CD4-positive, alpha-beta T cell (primary cell): Measurements from ENCODE around the gene NEU3. TPM values are rescaled to one million over a fixed set of nuclear protein-coding genes. Genes with fewer than 3 reads are reported as not detected.

Experiments
- ATAC-seq: fragments of 200-7000 bp; cut with Tn5 transposase; one replicate; pipeline ENCODE4 v1.10.0; 2022; ENCODE audit warnings: mild to moderate bottlenecking; ENCODE audit not compliant: poor library complexity
- CTCF ChIA-PET: fragments of 350-600 bp; sonication (Branson Sonifier 250); formaldehyde crosslinking; loops from one replicate; lab custom pipeline; 2021; ENCODE audit warnings: antibody characterized with exemption, inconsistent platforms; lab: Charles Lee
- POLR2A ChIA-PET: fragments of 350-600 bp; sonication (Branson Sonifier 250); formaldehyde crosslinking; loops from one replicate; lab custom pipeline; 2021; ENCODE audit warnings: antibody characterized with exemption, inconsistent platforms; lab: Charles Lee
- DNase-seq, 14 experiments: peaks; one replicate each; pipeline ENCODE4 v3.0.0-alpha.2; 2013 to 2020; ENCODE audit warnings: mixed read lengths in 2 of 14
- H3K27ac ChIP-seq, 2 donors: one replicate each; pipeline versions ENCODE4 v1.5.1 to v1.7.0; 2013; ENCODE audit warnings: low read length in 2 of 2, low read depth in 1 of 2, mild to moderate bottlenecking in 1 of 2
- H3K27me3 ChIP-seq, 2 experiments: 1 replicate in 1 of 2; 2 replicates in 1 of 2; pipeline versions ENCODE4 v1.6.1 to v1.7.0; 2013; ENCODE audit warnings: low read length in 2 of 2, control low read depth in 1 of 2, mild to moderate bottlenecking in 1 of 2, moderate library complexity in 1 of 2; ENCODE audit not compliant: insufficient read depth in 2 of 2, control insufficient read depth in 1 of 2
- H3K36me3 ChIP-seq: one replicate; pipeline ENCODE4 v1.6.1; 2013; ENCODE audit warnings: low read length, control low read depth; ENCODE audit not compliant: insufficient read depth
- H3K4me1 ChIP-seq: one replicate; pipeline ENCODE4 v1.6.1; 2013; ENCODE audit warnings: low read length, control low read depth; ENCODE audit not compliant: insufficient read depth
- H3K4me3 ChIP-seq: one replicate; pipeline ENCODE4 v1.5.1; 2013; ENCODE audit warnings: mild to moderate bottlenecking, low read length, moderate library complexity
- H3K9me3 ChIP-seq, 2 experiments: 1 replicate in 1 of 2; 2 replicates in 1 of 2; pipeline versions ENCODE4 v1.6.1 to v1.7.0; 2013; ENCODE audit warnings: low read length in 2 of 2, mild to moderate bottlenecking in 2 of 2, control low read depth in 1 of 2, moderate library complexity in 1 of 2; ENCODE audit not compliant: control insufficient read depth in 1 of 2, insufficient read depth in 1 of 2
- H3K27ac Mint-ChIP-seq: one replicate; pipeline ENCODE4 v1.8.0; 2020; ENCODE audit warnings: mixed read lengths
- H3K27me3 Mint-ChIP-seq: one replicate; pipeline ENCODE4 v1.8.0; 2021; ENCODE audit warnings: mixed read lengths
- H3K36me3 Mint-ChIP-seq: one replicate; pipeline ENCODE4 v1.8.0; 2021; ENCODE audit warnings: low read depth, mixed read lengths
- H3K4me1 Mint-ChIP-seq: one replicate; pipeline ENCODE4 v1.8.0; 2021; ENCODE audit warnings: low read depth, mixed read lengths
- H3K4me3 Mint-ChIP-seq: one replicate; pipeline ENCODE4 v1.8.0; 2020; ENCODE audit warnings: mild to moderate bottlenecking, mixed read lengths
- H3K9me3 Mint-ChIP-seq: one replicate; pipeline ENCODE4 v1.8.0; 2020; ENCODE audit warnings: mixed read lengths
- intact Hi-C, 2 experiments: fragments of 100-400 bp; cut with DNase I in 1 of 2; cut with micrococcal nuclease in 1 of 2; formaldehyde crosslinking; loops; one replicate each; pipeline versions ENCODE4 v1.15.1 to v1.9.0; 2023 to 2025; cut with DNase I, micrococcal nuclease
- total RNA-seq, 174 experiments: library from RNA in 2 of 174; stranded (reverse) in 2 of 174; gene quantifications; one replicate each; pipeline ENCODE4 v1.2.3 and lab custom pipeline; 2021 to 2026
- TF ChIP-seq, protein P1 (sequence below): fragments of 200-600 bp; IDR thresholded peaks from one replicate; pipeline ENCODE4 v1.8.0; 2022; ENCODE audit warnings: antibody characterized with exemption, mild to moderate bottlenecking

The NEU3 gene
- total RNA-seq, 2 experiments from 2014 or later: 9.7 to 10.6 TPM

DNA sequence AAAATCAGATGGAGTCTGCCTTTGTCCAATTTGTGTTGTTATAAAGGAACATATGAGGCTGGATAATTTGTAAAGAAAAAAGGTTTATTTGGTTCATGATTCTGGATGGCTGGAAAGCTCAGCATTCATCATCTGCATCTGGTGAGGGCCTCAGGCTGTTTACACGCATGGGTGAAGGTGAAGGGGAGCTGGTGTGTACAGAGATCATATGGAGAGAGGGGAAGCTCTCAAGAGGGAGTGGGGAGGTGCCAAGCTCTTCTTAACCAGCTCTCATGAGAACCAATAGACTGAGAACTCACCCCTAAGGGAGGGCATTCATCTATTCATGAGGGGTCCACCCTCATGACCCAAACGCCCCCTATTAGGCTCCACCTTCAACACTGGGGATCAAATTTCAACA is 40.0 kb downstream of the NEU3 start:
- Histone ChIP-seq H3K36me3 (no peaks in the 10 kb centered on the region), H3K27me3 (no peaks in the 10 kb centered on the region), H3K4me1 (no peaks in the 10 kb centered on the region), H3K4me3 (no peak overlapping the region), H3K27ac (no peak overlapping the region), H3K9me3 (no peaks in the 10 kb centered on the region)
- POLR2A ChIA-PET: no interaction called here
- Mint-ChIP-seq H3K4me3 (no peak overlapping the region), H3K27ac (no peak overlapping the region), H3K27me3 (no peaks in the 10 kb centered on the region), H3K36me3 (no peaks in the 10 kb centered on the region), H3K4me1 (no peaks in the 10 kb centered on the region), H3K9me3 (no peaks in the 10 kb centered on the region)
- TF ChIP-seq, protein P1, sequence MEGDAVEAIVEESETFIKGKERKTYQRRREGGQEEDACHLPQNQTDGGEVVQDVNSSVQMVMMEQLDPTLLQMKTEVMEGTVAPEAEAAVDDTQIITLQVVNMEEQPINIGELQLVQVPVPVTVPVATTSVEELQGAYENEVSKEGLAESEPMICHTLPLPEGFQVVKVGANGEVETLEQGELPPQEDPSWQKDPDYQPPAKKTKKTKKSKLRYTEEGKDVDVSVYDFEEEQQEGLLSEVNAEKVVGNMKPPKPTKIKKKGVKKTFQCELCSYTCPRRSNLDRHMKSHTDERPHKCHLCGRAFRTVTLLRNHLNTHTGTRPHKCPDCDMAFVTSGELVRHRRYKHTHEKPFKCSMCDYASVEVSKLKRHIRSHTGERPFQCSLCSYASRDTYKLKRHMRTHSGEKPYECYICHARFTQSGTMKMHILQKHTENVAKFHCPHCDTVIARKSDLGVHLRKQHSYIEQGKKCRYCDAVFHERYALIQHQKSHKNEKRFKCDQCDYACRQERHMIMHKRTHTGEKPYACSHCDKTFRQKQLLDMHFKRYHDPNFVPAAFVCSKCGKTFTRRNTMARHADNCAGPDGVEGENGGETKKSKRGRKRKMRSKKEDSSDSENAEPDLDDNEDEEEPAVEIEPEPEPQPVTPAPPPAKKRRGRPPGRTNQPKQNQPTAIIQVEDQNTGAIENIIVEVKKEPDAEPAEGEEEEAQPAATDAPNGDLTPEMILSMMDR: no peak
- intact Hi-C loops: loop anchor here in 1 of 2 experiments (10.0 kb wide), 1 partner anchor 246 kb away; no protein-coding TSS in a partner anchor
- CTCF ChIA-PET: no interaction called here
- ATAC-seq (no peak), DNase-seq (no peak)

DNA sequence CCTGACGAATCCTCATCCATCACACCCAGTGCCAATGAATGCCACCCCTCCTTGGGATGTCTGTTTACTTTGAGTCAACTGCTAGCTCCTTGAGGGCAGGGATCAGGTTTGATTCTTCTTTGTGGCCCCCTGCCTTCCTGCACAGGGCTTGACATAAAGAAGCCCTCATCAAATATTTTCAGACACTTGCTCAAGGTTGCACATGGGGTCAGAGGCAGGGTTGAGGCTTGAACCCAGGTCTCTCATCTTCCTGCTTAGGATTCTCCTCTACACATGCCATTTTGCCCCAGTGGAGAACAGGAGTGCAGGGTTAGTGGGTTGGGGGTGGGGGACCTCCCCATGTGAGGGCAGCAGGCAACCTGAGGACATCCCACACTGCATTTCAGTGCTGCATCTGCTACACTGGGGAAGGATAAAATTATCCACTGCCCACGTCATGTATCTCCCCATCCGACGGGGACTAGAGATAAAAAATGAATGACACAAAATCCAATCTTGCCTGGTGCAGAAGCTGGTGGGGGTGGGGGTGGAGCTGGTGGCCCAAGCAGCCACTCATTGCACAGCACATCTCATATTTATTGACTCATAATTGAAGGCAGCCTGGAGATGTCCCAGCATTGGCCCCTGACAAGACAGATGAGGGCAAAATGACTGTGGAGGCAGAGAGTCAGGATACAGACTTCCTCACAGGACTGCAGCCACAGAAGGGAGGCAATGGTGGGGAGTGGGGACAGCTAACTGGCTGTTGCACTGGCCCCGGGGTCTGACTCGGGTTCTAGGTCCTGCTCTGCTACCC is 41.3 kb downstream of the NEU3 start:
- ChIA-PET POLR2A (no interaction called here), CTCF (no interaction called here)
- no peaks in the 10 kb centered on the region for H3K36me3 ChIP-seq
- no peaks in the 10 kb centered on the region for H3K4me1 Mint-ChIP-seq
- no peak for ATAC-seq
- no peaks in the 10 kb centered on the region for H3K4me1 ChIP-seq
- H3K27ac Mint-ChIP-seq: no peak overlapping the region
- no peak for DNase-seq
- no peaks in the 10 kb centered on the region for H3K9me3 Mint-ChIP-seq
- intact Hi-C loops: loop anchor here in 1 of 2 experiments (10.0 kb wide), 1 partner anchor 245 kb away; no protein-coding TSS in a partner anchor
- no peaks in the 10 kb centered on the region for H3K27me3 Mint-ChIP-seq
- H3K9me3 ChIP-seq: no peaks in the 10 kb centered on the region
- H3K27ac ChIP-seq: no peak overlapping the region
- H3K36me3 Mint-ChIP-seq: no peaks in the 10 kb centered on the region
- TF ChIP-seq, protein P1: no peak
- no peak overlapping the region for H3K4me3 Mint-ChIP-seq
- no peak overlapping the region for H3K4me3 ChIP-seq
- no peaks in the 10 kb centered on the region for H3K27me3 ChIP-seq

DNA sequence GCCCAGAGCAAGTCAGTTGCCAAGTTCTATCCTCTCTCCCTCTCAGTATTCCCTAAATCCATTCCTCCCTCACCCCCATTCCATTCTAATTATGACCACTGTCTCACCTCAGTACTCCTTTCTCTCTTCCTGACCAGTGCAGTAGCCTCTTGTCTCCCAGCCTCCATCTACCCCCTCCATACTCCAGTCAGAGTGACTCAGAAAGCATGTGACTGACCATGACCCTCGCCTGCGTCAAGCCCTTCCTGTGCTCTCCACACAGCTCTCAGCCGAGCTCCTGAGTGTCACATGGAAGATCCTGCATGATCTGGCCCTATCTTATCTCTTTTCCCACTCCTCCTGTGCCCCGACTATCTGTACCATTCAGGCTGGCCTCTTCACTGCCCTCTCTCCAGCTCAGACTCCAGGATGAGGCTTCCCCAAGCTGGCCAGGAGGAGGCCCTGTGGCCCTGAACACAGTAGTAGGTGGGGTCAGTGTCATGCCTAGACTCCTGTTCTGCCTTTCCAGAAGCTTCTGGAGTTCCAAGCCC is 42.6 kb downstream of the NEU3 start:
- Histone ChIP-seq H3K36me3 (no peaks in the 10 kb centered on the region), H3K4me3 (no peak overlapping the region), H3K27ac (no peak overlapping the region), H3K4me1 (no peaks in the 10 kb centered on the region), H3K9me3 (no peaks in the 10 kb centered on the region), H3K27me3 (no peaks in the 10 kb centered on the region)
- Mint-ChIP-seq H3K4me1 (no peaks in the 10 kb centered on the region), H3K27me3 (no peaks in the 10 kb centered on the region), H3K4me3 (no peak overlapping the region), H3K36me3 (no peaks in the 10 kb centered on the region), H3K27ac (no peak overlapping the region), H3K9me3 (no peaks in the 10 kb centered on the region)
- intact Hi-C loops: no loop called here
- ATAC-seq: no peak
- DNase-seq: no peak
- POLR2A ChIA-PET: no interaction called here
- CTCF ChIA-PET: interaction anchor here (0.8 to 1.2 kb wide), 2 partner anchors 9 to 102 kb away, joined by 4 read pairs; no protein-coding TSS in a partner anchor
- TF ChIP-seq, protein P1: no peak
